Renal cortex interstitium (tissue), 11 donors: ENCODE data around the gene KCNAB2. TPM values are rescaled to one million over a fixed set of nuclear protein-coding genes. Genes with fewer than 3 reads are reported as not detected.

Source experiments
- DNase-seq, 11 donors: peaks; one replicate each; pipeline ENCODE4 v3.0.0-alpha.2; 2013; ENCODE audit warnings: low read depth in 9 of 11, low spot score in 4 of 11; ENCODE audit errors: extremely low read depth in 1 of 11
- polyA plus RNA-seq, 3 donors: library from polyadenylated mRNA; unstranded; fragments of 120-200 nt; gene quantifications; one replicate each; pipeline ENCODE4 v1.2.1, GENCODE V29; 2013; ENCODE audit not compliant: insufficient read length in 3 of 3

Gene KCNAB2
- polyA plus RNA-seq, 3 donors, result 2.8 to 5.9 (median 4.9) TPM

DNA sequence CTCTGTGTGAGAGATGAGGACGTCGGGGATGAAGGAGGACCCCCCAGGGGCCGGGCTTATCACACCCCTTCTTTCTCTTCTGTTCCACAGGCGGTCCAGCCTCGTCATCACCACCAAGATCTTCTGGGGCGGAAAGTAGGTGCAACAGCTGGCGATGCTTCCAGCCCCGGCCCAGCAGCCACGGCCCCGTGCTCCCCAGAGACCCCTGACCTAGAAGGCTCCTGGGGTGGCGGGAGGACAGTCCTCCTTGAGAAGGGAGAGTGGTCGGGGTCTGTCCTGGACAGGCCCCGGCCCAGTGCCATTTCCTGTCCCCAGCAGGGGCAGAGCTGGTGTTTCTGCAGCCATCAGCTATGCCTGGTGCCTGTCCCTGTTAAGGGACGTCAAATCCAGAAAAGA, 41.7 kb downstream of the KCNAB2 start:
- DNase-seq, result no peak

DNA sequence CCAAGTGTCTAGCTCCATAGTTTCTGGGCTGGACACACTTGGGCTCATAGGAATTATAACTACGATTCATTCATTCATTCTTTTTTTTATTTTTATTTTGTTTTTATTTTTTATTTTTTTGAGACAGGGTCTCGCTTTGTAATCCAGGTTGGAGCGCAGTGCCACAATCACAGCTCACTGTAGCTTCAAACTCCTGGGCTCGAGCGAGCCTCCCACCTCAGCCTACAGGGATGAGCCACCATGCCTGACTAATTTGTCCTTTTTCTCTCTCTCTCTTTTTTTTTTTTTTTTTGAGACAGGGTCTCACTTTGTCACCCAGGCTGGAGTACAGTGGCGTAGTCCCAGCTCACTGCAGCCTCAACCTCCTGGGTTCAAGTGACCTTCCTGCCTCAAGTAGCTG, 42.3 kb downstream of the KCNAB2 start:
- no peak for DNase-seq

DNA sequence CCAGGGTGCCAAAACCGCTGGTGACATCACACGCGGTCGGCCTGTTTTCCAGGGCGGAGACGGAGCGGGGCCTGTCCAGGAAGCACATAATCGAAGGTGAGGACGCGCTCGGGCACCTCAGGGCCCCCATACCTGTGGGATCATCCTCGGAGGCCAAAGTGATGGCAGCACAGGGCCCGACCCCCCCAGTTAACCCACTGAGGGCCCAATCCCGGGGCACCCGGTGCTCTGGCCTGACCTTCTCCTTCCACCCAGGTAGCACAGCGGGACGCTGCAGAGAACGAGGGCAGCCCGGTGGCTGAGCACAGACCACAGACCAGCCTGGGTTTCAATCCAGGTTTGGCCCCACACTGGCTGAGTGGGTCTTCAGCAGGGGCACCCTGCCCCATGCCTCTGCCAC, 43.3 kb downstream of the KCNAB2 start:
- no peak for DNase-seq

DNA sequence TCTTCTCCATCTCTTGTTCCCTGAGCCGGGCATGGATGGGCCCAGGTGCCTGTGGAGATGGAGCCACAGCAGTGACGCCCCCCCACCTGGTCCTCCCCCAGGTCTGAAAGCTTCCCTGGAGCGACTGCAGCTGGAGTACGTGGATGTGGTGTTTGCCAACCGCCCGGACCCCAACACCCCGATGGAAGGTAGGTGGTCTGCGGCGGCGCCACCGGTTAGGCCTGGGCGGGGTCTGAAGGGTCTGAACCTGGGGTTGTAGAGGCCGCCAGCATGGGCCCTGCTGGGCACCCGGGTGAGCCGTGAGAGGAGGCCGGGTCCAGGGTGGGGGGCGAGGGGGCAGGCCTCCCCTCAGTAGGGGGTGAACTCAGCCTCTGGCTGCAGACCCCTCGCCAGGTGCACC, 44.6 kb downstream of the KCNAB2 start:
- no peak for DNase-seq

DNA sequence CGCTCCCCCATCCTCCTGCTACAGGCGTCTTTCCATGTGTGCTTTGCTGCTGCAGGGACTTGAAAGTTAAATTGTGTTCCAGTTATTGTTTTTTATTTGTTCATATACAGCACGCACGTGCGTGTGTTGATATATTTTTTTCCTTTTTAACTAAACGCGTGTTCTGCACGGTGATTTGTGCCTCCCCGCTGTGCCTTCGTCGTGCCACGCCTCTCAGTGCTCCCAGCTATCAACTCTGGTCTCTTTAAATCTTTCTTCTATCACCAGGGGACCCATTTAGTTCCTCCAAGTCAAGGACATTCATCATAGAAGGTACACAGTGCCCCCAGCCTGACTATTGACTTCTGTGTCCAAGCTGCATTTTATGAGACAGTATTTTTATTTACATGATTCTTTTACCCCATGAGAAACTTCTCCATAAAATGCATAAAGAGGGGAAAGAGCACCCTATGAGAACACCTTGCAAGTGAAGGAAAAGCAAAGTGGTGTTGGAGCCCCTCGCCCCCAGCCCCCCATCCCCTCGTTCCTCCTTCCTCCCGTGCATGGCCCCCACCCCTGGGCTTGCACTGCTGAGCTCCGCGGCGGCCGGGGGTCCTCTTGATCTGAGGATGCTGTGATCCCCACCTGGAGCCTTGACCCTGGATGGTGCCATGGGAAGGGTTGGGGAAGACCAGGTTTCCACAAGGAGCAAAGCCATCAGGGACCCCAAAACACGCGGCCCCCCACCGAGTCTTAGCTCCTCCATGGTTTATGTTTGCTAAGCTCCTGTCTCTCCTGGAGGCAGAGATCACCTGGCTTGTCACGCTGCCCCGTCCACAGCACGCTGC, 45.5 kb downstream of the KCNAB2 start:
- no peak for DNase-seq

DNA sequence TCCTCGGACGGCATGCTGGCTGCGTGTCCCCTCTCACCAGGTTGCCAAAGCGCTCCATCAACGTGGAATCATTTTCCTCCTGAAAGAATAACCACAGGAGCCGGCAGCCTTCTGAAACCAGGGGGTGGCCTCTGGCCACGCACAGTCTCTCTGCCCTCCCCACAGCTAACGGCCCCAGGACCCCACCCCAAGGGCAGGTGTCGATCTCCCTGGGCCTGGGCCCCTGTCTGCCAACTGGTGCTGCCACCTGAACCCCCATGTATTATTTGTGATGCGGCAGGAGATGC, 46.1 kb downstream of the KCNAB2 start:
- DNase-seq, result no peak

DNA sequence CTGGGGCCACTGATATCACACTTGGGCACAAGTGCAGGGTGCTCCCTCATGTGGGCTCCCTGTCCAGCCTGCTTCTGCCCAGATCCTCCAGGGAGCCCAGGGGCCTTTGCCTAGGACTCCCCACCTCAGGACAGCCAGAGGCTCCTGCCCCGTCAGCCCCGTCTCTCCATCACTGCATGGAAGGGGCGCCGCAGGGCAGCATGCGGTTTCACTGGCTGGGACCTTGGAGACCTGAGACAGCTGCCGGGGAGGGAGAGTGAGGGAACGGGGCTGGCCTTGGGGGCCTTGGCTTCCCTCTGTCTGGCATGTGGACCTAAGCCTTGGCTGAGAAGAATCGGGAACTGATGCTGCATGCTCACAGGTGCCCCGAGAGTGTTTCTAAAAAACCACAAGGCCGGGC, 46.5 kb downstream of the KCNAB2 start:
- no peak for DNase-seq

DNA sequence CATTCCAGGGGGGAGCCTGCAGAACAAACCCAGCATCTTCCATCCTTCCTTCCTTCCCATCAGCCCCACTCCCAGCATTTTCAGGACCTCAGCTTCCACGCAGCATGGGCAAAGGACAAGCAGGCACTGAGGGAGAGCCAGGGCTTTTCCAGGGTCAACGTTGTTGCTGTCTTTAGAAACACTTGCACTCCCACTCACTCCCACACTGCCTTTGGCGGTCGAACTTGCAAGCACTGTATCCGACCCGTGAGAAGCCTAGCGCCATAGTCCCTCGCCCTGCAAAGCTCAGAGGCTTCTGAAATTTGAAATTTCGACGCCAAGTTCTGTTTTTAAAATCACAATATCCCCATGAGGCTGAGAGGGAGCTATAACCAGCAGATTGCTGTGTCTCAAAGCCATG, 47.4 kb downstream of the KCNAB2 start:
- DNase-seq, result peak in 9 of 11 donors; percentile 31 to 56 (median 48)

DNA sequence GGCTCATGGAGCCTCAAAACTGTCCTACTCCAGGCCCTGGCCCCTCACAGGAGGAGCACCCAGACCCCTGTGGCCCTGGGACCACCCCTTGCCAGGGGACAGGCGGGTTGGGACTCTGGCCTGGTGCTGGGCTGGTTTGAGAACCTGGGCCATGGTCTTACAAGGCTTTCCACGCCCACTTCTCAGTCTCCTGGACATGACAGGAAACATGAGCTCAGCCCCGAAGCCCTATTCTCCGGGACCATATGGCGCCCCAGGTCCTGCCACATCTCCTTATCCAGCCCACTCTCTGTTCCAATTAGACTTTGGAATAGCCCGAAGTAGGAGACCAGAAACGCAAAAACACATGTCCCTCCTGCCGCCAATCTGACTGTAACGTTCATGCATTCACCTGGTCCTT, 47.9 kb downstream of the KCNAB2 start:
- DNase-seq, result no peak

DNA sequence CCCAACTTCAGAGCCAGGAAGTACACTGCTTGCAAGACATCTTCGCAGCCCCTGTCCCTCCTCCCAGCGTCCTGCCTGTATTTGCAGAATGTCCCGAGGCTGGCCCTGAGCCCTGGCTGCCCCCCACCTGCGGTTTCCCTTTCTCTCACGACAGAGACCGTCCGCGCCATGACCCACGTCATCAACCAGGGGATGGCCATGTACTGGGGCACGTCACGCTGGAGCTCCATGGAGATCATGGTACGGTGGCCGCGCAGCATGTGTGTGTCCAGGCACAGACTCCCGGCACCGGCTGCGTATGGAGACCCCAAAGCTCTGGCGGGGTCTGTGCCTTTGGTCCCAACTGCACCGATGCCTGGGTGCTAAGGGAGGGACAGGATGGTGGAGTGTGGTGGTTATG, 48.6 kb downstream of the KCNAB2 start:
- DNase-seq, result no peak

DNA sequence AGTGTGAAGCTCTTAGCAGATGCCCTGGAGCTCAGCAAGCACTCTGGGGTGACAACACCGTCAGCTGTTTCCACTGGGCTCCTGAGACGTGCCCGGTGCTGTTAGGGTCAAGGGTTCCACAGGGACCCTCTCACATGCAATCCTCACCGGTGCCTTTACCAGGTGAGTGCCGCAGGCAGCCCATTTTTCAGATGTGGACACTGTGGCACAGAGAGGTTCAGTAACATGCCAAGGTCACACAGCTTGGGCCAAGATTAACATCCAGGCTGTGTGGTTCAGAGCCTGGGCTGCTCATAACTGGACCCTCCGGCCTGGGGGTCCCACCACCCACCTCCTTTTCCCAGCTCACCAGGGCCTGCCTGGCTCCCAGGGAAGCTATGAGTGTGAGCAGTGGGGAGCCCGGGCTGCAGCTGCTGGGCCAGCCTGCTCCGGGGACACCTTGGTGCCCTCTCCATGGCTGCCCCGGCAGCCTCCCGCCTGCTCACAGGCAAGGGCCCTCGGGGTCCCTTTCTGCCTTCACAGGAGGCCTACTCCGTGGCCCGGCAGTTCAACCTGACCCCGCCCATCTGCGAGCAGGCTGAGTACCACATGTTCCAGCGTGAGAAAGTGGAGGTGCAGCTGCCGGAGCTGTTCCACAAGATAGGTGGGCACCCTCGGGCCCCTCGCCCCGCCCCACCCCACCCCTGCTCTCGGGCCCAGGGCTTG, 49.3 kb downstream of the KCNAB2 start:
- no peak for DNase-seq

DNA sequence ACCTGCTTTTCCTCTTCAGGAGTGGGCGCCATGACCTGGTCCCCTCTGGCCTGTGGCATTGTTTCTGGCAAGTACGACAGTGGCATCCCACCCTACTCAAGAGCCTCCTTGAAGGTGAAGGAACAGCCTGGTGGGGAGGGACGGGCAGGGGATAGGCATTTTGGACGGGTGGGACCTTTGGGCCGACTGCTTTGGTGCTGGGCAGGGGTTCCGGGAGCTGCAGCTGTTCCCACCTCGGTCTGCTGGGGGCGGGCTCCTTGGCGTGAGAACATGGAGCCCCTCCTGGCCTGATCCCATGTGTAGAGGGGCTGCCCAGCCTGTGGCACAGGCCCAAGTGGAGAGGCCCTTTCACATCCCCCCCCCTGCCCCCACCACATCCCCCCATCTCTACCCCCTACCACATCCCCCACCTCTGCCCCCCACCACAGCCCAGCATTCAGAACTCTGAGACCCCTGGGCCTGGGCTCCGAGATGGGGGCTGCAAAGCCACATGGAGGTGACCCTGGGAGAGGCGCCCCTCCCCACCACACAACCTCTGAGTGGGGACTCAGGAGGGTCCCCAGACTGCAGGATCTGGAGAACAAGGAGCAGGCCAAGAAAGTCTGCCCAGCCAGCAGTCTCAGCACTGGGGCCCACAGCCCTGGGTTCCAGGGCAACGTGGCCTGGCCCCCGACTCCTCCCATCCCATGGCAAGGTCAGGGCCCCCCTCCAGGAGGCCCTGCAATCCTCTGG, 50.0 kb downstream of the KCNAB2 start:
- no peak for DNase-seq

DNA sequence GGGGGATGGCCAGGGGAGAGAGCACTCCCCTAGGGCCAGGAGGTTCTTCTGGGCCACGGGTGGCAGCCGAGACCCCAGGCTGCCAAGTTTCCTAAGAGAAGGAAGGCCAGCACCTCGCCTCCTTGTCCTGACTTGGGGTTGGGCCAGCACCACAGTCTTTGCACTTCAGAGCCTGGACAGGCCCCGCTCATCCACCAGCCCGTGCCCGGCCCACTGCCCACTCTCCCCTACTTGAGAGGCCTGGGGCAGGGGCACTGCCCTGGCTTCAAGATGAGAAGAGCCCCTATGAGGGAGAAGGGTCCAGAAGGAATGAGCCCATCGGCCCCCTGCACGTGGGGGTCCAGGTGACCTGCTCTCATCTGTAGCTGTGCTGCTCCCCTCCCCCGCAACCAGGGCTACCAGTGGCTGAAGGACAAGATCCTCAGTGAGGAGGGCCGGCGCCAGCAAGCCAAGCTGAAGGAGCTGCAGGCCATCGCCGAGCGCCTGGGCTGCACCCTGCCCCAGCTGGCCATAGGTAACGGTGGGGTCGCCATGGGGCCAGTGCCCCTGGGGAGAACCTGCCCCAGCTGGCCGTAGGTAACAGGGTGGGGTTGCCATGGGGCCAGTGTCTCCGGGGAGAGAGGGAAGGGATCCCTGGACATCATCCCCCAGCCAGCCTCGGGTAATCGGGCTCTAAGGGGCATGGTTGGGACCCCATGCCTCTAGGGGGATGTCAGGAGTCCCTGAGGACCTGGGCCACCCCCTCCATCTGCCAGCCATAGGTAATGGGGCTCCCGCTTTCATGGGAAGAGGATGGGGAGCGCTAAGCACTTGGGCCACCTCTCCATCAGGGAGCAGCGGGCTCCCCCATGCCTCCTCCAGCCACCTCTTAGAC, 50.8 kb downstream of the KCNAB2 start:
- no peak for DNase-seq

DNA sequence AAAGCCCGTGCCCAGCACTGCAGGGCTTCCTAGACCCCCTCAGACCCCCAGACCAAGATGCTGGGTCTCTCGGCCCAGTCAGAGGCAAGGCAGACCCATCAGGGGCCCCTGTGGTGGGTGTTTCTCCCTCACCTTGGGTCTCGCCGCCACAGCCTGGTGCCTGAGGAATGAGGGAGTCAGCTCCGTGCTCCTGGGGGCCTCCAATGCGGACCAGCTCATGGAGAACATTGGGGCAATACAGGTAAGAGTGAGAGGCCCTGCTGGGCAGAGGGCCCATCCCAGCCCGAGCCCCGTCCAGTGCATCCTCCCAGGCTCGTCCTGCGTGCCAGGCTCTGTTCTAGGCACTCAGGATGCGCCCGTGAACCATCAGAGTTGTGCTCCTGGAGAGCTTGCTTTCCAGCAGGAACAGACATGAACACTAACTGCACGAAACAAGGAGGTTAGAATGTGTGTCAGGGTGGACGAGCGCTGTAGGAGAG, 51.5 kb downstream of the KCNAB2 start:
- DNase-seq, result no peak

DNA sequence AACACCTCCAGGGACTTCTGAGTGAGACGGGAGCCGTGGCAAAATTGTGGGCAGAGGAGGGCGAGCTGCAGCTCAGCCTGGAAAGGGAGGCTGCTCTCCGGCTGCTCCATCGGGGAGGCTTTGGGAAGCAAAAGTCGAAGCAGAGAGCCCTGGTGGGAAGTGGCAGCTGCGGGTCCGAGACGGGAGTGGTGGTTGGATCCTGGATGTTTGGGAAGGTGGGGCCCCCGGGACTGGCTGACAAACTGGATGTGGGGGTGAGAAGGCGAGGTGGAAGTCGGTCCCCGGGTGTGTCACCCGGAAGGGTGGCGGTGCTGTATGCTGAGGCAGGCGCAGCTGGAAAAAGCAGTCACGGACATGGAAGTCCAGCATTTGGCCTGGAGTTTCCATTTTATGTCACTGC, 52.1 kb downstream of the KCNAB2 start:
- DNase-seq, result no peak

DNA sequence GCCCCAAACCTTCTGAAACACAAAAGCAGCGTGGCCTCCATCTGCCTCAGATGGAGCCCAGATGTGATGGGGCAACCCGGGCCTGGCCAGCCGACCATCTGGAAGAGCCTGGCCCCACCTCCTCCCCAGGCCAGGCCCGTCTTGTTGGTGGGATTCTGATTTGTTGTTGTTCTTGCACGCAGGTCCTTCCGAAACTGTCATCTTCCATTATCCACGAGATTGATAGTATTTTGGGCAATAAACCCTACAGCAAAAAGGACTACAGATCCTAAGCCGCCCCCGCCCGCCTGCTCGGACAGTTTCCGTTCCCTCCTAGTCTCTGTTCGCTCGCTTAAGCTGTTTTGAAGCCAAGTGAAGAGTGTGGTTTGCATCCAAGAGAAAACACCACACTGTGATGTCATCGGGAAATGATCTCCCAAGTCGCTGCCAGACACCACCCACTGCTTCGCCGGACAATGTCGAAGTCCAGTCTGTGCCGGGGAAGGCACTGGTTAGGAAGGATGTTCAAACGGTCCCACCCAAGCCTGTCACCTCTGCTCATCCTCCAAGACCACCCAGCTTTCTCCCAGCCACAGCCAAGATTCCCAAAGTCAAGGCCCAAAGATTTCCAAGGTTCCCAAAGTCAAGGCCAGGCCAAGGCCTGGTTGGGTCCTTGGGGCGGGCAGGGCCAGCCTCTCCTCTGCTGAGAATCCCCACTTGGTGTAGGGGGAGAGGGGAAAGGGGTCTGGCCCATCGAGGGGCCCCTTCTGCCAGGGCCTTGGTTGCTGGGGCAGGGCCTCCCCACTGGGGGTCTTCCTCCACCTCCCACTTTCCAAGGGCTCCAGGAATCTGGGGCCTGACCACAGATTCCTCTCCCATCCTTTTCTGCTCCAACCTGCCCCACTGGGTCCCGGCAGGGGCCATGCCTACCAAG, 52.9 kb downstream of the KCNAB2 start:
- no peak for DNase-seq

DNA sequence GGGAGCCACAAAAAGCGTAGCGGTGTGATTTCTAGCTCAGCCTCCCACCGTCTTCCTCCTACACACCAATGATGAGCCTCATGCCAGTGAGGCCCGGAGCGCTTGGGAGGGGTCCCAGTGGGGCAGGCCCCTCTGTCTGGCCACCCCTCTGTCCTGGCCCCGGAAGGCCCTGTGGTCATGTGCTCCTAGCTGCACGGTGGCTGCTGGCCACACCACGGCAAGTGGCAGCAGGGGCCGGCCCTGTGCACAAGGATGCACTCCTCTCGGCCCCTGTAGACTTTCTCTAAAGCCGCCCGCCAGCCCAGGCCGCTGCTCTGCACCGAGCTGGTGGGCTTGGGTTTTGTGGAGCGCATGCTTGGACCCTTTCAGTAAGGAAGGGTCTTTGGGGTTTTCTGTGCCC, 53.6 kb downstream of the KCNAB2 start:
- DNase-seq, result no peak
